T-helper 22 cell (primary cell): ENCODE data around the gene IQSEC1.
"Not testable (repeated sequence)": the region's sequence is repeated elsewhere in the genome, so short reads cannot be mapped to it uniquely, and the experiment has no call there.

Source experiments
- DNase-seq: peaks from one replicate; pipeline ENCODE4 v3.0.0-alpha.2; 2020; ENCODE audit warnings: low read depth

Gene IQSEC1

DNA sequence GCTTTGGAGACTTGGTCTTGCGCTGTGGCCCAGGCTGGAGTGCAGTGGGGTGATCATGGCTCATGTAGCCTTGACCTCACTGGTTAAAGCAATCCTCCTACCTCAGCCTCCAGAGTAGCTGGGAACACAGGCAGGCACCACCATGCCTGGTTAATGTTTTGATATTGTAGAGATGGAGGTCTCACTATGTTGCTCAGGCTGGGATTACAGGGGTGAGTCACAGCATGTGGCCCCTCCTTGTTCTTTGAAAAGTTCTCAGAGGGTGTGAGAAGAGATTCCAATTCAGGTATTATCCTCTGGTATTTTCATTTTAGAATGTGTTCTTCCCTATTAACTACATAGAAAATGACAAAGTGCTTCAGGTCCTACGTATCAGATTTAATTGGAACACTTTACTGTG is 180.0 kb downstream of the IQSEC1 start:
- DNase-seq = no peak

DNA sequence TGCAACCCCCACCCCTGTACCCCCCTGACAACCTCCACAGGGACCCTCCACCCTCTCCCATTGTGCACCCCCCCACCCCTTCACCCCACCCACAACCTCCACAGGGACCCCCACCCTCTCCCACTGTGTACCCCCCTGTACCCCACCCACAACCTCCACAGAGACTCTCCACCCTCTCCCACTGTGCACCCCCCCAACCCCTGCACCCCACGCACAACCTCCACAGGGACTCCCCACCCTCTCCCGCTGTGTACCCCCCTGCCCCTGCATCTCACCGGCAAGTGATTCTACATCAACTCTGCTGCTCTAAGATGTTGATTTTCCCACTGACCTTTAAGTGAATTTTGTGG is 180.4 kb downstream of the IQSEC1 start:
- no peak for DNase-seq

DNA sequence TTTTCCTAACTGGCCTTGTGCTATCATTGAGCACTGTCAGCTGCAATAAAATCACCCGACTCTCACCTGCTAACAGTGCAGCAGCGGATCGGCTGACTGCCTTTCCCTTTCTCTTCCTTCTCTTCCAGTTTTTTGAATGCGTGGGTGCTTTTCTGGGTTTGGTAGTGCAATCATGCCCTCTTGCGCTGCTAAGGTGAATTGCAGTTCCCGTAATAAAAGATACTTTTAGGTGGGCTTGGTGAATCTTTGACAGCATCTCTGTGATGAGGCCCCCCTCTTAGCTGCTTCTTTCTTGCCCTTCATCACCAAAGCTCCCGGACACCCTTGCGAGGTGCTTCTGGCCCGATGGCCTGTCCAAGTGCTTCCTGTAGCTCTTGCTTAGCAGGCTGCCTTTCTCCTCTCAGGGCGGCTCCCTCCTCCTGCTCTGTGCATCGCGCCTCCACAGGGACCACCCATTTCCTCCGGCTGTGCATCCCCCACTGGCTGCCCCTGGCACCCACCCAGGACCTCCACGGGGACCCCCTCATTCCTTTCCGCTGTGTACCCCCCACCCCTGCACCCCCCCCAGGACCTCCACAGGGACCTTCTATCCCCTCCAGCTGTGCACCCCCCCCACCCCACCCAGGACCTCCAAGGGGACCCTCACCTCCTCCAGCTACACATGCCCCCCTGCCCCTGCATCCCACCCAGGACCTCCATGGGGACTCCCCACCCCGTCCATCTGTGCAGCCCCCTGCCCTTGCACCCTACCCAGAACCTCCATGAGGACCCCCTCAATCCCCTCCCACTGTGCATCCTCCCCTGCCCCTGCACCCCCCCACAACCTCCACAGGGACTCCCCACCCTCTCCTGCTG is 181.0 kb downstream of the IQSEC1 start:
- no peak for DNase-seq

DNA sequence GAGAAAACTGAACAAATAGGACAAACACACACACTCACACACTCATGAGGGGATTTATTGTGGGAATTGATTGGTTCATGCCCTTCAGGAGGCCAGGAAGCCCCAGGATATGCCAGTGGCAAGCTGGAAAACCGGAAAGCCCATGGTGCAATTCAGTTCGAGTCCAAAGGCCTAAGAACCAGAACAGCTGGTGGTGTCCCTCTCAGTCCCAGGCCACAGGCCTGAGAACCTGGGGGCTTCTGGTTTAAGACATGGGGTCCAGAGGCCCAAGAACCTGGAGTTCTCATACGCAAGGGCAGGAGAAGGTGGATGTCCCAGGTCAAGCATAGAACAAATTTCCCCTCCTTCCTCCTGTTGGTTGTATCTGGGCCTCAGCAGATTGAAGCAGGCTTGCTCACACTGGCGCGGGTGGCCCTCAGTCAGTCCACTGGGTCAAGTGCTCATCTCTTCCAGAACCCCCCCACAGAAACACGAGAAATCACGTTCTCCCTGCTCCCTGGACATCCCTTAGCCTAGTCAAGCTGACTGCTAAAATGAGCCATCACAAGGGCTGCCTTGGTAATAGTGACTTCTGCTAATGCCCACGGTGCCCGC is 181.7 kb downstream of the IQSEC1 start:
- no peak for DNase-seq

DNA sequence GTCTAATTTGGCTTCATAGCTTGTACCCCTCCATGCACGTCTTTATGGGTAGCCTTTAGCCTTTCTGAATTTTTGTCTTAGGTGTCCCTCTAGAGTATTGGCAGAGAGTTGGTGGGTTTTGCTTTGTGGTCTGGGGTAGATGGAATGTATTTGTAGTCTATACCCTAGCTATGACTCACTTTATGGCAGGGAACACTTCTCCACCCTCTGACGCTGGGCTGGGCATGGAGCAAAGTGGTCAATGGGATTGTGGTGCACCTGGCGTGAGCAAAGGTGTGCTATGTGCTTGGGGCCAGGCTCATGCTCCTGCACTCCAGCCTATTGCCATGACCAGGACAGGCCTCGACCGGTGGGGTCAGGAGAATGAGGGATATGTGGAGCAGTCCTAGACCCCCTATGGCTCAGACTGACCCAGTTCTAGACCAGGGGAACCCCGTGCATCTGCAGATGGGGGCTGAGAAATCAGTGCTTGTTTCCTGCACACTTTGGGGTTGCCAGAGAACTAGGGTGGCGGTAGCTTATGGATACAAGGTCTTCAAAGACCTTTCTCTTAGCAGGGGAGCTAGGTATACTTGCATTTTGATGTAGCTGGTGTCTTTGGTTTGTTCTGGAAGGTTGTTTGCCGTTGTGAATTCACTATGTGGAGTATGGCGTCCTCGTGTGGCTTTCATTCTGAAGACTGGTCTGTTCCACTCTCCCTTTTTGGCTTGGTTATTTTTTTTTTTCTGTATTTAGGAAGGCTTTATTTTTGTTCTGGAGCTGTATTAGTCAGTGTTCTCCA is 182.4 kb downstream of the IQSEC1 start:
- DNase-seq = no peak

DNA sequence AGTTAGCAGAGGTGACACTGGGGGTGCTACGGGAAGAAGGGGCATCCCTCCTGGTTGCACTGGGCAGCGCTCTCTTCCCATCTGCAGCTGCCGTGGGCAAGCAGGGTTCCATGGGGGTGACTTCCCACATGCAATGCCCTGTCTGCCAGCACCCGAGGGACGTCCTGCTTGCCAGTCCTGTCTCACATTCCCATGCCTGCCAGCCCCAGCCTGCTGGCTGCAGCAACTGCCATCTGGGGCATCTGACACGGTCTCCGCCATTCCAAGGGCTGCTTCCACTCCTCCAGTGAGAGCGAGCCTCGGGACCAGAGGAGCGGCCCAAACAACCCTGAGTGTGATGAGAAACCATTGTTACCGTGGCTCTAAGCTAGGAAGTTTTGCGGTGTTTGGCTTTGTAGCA is 186.5 kb downstream of the IQSEC1 start:
- DNase-seq = no peak

DNA sequence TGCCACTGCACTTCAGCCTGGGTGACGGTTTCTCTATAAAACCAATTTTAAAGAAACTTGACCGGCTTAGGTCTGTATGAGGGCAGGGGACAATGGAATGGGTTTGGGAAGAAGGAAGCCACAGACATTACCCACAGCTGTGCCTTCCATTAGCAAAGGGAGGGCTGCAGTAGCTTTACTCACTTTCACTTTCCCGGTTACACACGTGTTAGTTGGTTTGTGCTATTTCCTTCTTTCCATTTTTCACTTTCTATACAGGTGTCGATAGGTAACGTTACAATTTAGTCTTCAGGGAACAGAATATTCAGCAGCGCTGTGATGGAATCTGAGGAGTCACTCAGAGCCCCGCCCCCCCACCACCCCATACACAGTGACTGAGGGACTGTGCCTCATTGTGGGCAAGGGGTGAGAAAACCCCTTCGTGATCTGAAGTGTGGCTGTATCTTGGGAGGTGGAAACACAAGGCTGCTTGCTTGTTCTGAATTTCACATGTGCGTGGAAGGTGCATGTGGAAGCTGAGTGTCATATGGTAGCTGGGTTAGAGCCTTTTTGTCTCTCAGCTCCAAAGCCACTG is 187.0 kb downstream of the IQSEC1 start:
- no peak for DNase-seq

DNA sequence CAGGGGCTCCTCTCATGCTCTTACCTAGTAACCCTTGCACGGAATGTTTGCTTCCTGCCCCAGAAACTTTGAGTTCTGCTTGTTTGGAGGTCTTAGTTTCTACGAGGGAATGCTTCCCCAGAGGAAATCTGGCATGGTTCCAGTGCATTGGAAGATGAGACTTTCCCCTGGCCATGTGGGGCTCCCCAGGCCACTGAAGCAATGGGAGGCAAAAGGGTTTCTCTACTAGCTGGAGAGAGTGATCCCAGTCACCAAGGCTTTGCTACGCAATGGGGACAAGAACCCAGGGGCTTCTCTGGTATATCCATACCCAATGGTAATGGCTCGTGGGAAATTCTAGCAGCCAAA is 187.7 kb downstream of the IQSEC1 start:
- no peak for DNase-seq

DNA sequence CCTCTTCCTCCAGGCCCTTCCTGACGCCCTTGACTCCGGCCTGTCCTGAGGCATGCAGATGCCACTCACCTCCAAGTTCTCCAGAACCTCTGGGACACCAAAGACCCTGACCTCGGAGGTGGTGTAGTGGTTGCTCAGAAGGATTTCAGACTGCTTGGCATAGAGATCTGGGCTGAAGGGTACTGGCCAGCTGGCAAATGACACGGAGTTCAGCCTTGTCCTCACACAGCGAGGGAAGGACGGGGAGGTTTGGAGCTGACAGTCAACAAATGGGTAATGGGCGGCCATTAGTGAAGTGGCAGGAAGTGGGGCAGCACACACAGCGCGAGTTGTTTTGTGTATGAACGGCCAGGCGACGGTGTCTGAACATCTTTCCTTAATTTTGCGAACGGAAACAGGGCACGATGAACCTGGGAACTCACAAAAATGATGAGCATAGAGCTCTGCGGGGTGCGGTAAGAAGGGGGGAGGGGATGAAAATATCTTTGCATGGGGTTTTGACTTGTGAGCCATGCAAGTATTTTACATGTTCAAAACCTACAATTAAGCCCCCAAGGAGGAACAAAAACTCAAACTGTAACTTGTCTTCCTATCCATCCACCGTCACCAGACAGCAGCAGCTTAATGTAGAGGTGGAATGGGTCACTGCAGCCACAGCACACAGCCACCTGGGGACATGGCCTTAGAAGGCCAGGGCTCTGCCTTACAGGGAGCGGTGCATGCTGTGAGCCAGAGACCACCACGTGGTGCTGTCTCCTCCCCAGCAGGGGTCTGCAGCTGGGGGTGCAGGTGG is 188.2 kb downstream of the IQSEC1 start:
- no peak for DNase-seq

DNA sequence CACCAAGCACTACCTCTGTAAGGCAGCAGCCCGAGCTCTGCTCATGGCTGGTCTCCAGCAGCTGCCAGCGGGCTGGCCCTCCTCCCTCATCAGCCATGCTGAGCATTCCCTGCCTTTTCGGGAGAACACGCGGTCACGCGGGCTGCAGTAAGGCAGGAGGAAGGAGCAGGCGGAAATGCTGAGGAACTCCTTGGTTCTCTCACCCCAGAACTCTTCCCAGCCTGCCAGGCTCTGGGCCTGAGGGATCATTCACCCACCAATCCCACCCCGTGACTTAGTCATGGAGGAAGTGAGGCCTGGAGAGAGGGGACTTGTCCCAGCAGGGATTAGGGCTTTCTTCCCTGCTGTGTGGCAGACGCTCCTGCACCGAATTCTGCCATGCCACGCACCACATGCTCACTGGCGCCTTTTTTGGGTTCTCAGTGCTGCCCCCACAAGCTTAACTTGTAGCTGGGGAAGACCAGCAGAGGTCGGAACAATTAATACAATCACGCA is 189.0 kb downstream of the IQSEC1 start:
- no peak for DNase-seq

DNA sequence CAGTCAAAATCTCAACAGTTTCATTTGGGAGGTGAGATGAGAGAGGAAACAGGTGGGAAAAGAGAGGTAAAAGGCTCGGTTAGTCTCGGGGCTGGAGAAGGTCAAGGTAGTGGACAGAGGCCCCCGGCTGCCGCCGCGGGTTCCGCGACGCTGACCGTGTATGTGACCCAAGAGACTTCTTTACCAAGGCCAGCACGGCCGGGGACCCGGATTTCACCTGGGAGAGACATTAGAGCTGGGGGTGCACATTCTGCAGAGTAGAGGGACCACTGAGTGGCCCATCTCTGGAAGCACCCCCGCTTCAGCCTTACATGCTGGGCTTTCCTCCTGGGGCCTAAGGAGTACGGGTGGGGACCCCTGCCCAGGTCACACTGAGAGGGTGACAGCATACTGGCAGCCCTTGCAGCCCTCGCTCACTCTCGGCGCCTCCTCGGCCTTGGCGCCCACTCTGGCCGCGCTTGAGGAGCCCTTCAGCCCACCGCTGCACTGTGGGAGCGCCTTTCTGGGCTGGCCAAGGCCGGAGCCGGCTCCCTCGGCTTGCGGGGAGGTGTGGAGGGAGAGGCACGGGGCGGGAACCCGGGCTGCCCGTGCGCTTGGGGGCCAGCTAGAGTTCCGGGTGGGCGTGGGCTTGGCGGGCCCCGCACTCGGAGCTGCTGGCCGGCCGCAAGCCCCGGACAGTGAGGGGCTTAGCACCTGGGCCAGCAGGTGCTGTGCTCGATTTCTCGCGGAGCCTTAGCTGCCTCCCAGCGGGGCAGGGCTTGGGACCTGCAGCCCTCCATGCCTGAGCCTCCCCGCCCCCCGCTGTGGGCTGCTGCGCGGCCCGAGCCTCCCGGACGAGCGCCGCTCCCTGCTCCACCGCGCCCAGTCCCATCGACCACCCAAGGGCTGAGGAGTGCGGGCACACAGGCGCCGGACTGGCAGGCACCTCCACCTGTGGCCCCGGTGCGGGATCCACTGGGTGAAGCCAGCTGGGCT is 190.6 kb downstream of the IQSEC1 start:
- DNase-seq = no peak

DNA sequence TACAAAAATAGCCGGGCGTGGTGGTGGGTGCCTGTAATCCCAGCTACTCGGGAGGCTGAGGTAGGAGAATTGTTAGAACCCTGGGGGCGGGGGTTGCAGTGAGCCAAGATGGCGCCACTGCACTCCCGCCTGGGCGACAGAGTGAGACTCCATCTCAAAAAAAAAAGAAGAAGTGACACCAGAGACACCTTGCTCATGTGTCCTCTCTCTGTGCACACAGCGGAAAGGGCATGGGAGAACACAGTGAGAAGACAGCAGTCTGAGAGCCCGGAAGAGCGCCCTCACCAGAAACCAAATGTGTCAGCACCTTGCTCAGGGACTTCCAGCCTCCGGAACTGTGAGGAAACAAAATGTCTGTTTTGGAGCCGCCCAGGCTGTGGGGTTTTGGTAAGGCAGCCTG is 191.4 kb downstream of the IQSEC1 start:
- not testable (repeated sequence) for DNase-seq

DNA sequence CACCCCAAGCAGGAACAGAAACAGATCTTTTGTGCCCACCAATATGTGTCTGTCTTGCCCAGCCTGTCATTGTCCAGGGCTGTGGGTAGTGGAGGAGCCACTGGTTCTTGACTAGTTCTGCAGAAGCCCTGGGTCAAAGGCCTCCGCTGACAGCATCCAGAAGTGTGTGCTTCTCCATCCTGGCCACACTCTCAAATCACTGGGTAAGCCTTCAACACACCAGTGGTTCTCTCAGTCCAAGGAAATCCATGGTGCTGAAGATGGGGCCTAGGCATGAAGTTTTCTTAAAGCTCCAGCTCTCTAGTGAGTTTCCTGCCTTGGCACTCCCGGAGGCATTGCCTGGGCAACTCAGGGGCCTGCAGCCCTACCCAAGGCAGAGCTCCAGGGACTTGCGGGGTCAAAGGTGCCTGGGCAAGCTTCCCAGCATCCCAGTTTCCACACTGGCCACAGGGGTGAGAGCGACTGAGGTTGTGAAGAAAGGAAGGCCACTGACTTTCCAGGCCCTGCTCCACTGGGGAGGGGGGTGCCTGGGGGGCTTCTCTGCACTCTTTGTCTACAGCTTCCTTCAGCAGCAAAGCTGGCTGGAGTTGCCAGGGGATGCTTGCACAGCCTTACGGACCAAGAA is 193.9 kb downstream of the IQSEC1 start:
- no peak for DNase-seq

DNA sequence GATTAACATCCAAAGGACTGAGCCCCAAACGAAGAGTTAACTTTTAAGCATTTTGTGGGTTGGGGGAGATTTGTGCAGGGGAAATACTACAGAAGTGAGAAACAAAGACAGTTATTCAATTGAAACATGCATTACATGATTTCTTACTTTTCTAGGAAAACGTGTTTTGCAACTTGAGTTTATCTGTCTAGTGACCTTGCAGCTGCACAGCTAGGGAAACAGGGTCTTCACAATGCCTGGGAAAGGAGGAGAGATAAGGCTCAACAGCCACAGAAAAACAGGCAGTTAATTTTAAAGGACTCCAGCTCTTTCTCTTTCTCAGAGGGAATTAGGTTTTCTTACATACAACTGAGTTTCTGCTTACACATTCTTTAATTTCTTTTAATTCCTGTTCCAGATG is 194.5 kb downstream of the IQSEC1 start:
- not testable (repeated sequence) for DNase-seq

DNA sequence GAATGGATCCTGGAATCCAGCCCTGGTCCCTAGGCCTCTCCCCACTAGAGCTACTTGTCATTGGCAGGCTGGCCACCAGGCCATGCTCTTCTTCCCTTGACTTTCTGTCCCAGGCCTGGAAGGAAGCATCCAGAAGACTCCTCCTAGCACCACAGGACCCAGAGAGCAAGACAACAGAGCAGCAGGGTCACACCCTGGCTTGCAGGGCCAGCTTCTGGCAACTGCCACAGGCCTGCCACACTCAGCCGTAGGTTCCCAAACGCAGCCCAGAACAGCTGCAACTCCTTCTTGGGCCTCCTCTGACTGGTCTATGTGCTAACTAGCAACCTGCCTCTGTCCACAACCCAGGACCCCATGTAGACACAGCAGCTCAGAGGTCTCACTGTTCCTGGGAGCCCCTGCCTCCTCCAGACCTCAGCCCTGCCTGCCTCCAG is 195.1 kb downstream of the IQSEC1 start:
- no peak for DNase-seq

DNA sequence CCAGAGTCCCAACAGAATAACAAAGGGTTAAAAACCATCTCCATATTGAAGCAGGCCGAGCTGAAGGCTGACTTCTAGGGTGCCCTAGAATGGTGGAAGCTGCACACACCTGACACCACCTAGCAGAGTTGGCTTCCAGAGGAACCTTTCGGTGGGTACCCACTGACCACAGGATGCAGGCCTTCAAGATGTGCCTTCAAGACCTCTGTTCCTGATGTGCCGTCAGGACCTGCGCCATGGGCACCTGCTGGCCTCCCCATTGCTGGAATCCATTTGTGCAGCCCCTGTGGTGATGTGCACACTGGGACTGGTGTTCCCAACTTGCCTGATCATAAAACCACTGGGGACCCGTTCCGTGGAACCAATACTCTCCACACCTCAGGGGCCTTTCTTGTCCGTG is 196.2 kb downstream of the IQSEC1 start:
- DNase-seq = no peak

DNA sequence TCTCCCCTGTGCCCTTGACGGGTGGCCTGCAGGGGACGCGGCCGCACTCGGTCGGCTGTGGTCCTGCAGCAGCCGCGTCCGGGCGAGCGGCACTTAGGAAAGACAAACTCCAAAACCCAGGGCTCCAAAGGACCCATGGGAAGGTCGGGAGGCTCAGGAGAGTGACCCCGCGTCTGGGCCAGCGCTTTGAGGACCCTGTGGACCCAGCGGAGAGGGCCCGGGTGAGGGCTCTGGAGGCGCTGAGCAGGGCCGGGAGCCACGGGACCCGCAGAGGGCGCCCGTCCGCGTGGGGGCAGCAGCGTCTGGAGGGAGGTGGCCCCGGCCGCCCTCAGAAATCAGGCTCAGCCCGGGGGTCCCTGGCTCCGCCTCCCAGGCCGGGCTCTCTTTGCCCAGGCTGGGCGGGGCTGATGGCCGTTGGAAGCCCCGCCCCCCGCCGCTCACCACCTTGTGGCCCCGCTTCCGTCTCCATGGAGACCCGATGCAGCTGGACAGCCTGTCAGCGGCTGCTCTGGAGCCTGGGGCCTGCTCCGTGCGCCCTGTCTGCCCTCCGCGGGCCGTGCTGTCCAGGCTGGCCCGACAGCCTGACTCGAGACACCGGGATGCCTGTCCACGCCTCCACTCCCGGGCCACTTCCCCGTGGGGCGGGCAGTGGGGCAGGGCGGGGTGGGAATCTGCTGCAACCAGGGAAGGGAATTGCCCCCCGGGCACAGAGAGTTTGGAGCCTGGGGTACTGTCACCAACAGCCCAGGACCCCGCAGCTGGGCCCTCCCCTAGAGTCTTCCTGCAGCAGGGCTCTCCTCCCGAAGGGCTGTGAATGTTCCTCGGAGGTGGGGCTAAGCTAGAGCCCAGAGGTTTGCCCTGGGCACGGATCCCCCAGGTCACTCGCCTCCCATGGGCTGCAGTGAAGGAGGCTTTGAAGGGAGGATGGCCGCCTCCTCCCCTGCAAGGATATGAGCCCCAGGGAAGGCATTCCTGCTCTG is 197.1 kb downstream of the IQSEC1 start:
- no peak for DNase-seq

DNA sequence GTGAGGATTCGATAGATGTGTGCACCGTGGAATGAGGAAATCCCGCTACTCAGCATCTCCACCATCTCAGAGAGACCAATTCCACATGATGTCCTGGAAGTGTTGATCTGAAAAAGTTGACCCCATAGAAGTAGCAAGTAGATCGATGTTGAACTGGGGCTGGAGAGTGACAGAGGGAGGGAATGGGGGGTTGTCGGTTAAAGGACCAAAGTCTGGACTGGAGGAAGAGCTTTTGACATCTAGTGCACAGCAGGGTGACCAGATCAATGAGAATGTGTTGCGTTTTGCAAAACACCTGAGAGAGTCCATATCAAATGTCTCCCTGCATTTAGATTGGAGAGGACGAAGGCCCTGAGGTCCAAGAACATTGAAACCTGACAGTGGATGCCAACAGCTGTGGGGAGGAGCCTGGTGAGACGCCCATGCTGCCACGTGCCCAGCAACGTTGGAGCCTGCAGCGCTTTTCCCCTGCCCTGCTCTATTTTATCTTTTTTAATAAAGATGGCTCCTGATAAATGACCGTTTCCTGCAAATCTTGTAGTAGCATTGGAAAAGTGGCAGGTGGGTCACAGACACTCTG is 201.7 kb downstream of the IQSEC1 start:
- DNase-seq = no peak

DNA sequence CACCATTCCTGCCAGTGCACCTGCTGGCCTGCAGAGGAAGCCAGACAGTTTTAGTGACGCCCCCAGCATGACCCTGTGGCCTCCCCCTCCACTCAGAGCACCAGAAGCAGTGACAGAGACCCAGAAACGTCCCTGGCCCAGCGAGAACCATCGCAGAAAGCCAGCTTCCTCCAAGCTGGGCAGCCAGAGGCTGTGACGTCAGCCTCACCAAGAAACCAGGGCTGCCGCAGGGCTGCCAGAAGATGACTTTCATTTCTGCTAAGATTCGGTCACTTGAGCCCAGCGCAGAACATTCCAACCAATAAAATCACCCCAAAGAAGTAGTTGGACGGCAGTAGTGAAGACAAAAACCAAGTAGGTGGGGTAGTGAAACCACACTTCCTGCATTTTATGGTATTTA is 202.3 kb downstream of the IQSEC1 start:
- no peak for DNase-seq
